Keratinocyte (primary cell): Measurements from ENCODE around the gene FGGY. TPM values are rescaled to one million over a fixed set of nuclear protein-coding genes. Genes with fewer than 3 reads are reported as not detected.
A peak's percentile ranks its signal among the peaks of the same experiment; 100 is the strongest.

Source experiments
- DNase-seq: peaks from one replicate; pipeline ENCODE4 v3.0.0-alpha.2; 2011; ENCODE audit warnings: low read depth, missing footprints, low spot score
- FAIRE-seq: peaks from 2 replicates; lab custom pipeline; 2011; peaks lifted over from hg19 to GRCh38; lab: Jason Lieb, UNC
- H2AFZ ChIP-seq: 2 replicates; pipeline ENCODE4 v1.6.0; 2012; ENCODE audit warnings: low read length, control low read depth, inconsistent platforms; ENCODE audit not compliant: control insufficient read depth
- H3K27ac ChIP-seq: 2 replicates; pipeline ENCODE4 v1.5.1; 2011; ENCODE audit warnings: low read length; ENCODE audit not compliant: control insufficient read depth, insufficient read depth
- H3K27me3 ChIP-seq: 3 replicates; pipeline ENCODE4 v1.6.0; 2011; ENCODE audit warnings: low read length; ENCODE audit not compliant: control insufficient read depth, insufficient read depth; ENCODE audit errors: extremely low read depth
- H3K36me3 ChIP-seq, 2 experiments: 2 replicates in 1 of 2; 3 replicates in 1 of 2; pipeline ENCODE4 v1.5.1; 2011; ENCODE audit warnings: low read length in 2 of 2, mild to moderate bottlenecking in 1 of 2; ENCODE audit not compliant: control insufficient read depth in 2 of 2, insufficient read depth in 2 of 2; ENCODE audit errors: extremely low read depth in 1 of 2
- H3K4me1 ChIP-seq: 3 replicates; pipeline ENCODE4 v1.5.1; 2011; ENCODE audit warnings: low read length; ENCODE audit not compliant: control insufficient read depth, insufficient read depth; ENCODE audit errors: extremely low read depth
- H3K4me2 ChIP-seq: 3 replicates; pipeline ENCODE4 v1.6.0; 2011; ENCODE audit warnings: low read depth, low read length; ENCODE audit not compliant: control insufficient read depth, insufficient read depth; ENCODE audit errors: extremely low read depth
- H3K4me3 ChIP-seq, 3 experiments: fragments of 200-600 bp in 1 of 3; sonication (generic) in 1 of 3; 2 replicates in 2 of 3; 3 replicates in 1 of 3; pipeline ENCODE4 v1.5.1; 2011 to 2016; ENCODE audit warnings: low read length in 3 of 3, mild to moderate bottlenecking in 3 of 3, control low read depth in 2 of 3, inconsistent platforms in 1 of 3, low read depth in 1 of 3, mixed read lengths in 1 of 3, mixed run types in 1 of 3, moderate library complexity in 1 of 3; ENCODE audit not compliant: control insufficient read depth in 2 of 3, insufficient read depth in 2 of 3; ENCODE audit errors: extremely low read depth in 1 of 3
- H3K79me2 ChIP-seq: 2 replicates; pipeline ENCODE4 v1.6.0; 2012; ENCODE audit warnings: low read length; ENCODE audit not compliant: control insufficient read depth, insufficient read depth
- H3K9ac ChIP-seq: 3 replicates; pipeline ENCODE4 v1.6.0; 2011; ENCODE audit warnings: low read length; ENCODE audit not compliant: control insufficient read depth, insufficient read depth; ENCODE audit errors: extremely low read depth
- H3K9me1 ChIP-seq: 3 replicates; pipeline ENCODE4 v1.6.0; 2011; ENCODE audit warnings: low read length; ENCODE audit not compliant: control insufficient read depth, insufficient read depth; ENCODE audit errors: extremely low read depth
- H3K9me3 ChIP-seq: 2 replicates; pipeline ENCODE4 v1.5.1; 2012; ENCODE audit warnings: low read depth, low read length; ENCODE audit not compliant: control insufficient read depth
- H4K20me1 ChIP-seq: 3 replicates; pipeline ENCODE4 v1.6.0; 2011; ENCODE audit warnings: low read length; ENCODE audit not compliant: control insufficient read depth, insufficient read depth; ENCODE audit errors: extremely low read depth
- CTCF ChIP-seq, 3 experiments: IDR thresholded peaks in 1 of 3; conservative IDR thresholded peaks in 1 of 3; optimal IDR thresholded peaks in 1 of 3; 2 replicates in 2 of 3; 3 replicates in 1 of 3; pipeline versions ENCODE3 to v1.5.1; 2011; ENCODE audit warnings: low read length in 3 of 3, mild to moderate bottlenecking in 3 of 3, moderate library complexity in 2 of 3, control low read depth in 1 of 3, inconsistent platforms in 1 of 3; ENCODE audit not compliant: insufficient read depth in 2 of 3; ENCODE audit errors: extremely low read depth in 1 of 3
- EZH2 ChIP-seq: IDR thresholded peaks from one replicate; pipeline ENCODE4 v1.6.1; 2012; ENCODE audit warnings: inconsistent platforms, mild to moderate bottlenecking, low read length, moderate library complexity
- dilution Hi-C: fragments of 300-500 bp; cut with MboI; formaldehyde crosslinking; loops from one replicate; pipeline ENCODE4 v1.7.0; 2020; ENCODE audit warnings: low sequenced_read_pairs; ENCODE audit not compliant: extremely low pct_ligation_motif_present
- polyA plus RNA-seq, 5 experiments: library from polyadenylated mRNA; depleted of rRNA in 3 of 5; stranded (reverse) in 3 of 5; stranded (forward) in 1 of 5; unstranded in 1 of 5; fragments of >200 nt; gene quantifications; 1 replicate in 1 of 5; 2 replicates in 3 of 5; 3 replicates in 1 of 5; pipeline versions ENCODE4 v1.2.1 to v1.2.3, GENCODE V29; 2011 to 2012; ENCODE audit warnings: missing spikeins in 2 of 5, low read depth in 1 of 5, low replicate concordance in 1 of 5

Gene FGGY
- polyA plus RNA-seq, 1 donor (not counting 4 experiments of a cell fraction or from before 2014, with no cell fraction given) = 16.6 TPM

- Histone ChIP-seq H3K9ac (peak overlapping the region; percentile 69), H3K27me3 (no peaks in the 10 kb centered on the region), H4K20me1 (no peaks in the 10 kb centered on the region), H2AFZ (peak overlapping the region; percentile 63), H3K27ac (peak overlapping the region; percentile 92), H3K4me2 (peak overlapping the region; percentile 64), H3K9me3 (no peaks in the 10 kb centered on the region), H3K4me1 (peaks cover 23% of the 10 kb centered on the region), H3K9me1 (no peaks in the 10 kb centered on the region), H3K79me2 (no peaks in the 10 kb centered on the region), H3K4me3 (peak overlapping the region in 1 of 3 experiments; percentile 39), H3K36me3 (no peaks in the 10 kb centered on the region)
- FAIRE-seq (peak; percentile 99), DNase-seq (peak; percentile 97)
- dilution Hi-C loops = no loop called here
- TF ChIP-seq CTCF (optimal IDR thresholded peaks at IDR 0.05 in 1 of 3, IDR thresholded peaks at IDR 0.05 in 1 of 3, conservative IDR thresholded peaks at IDR 0.05 in 1 of 3; ENCODE audit: extremely low read depth in 1 of 3, insufficient read depth in 2 of 3, low read length in 3 of 3) (no peak), EZH2 (no peak)
Measured at GRCh38 chr1:59596432-59596831, 299.5 kb downstream of the FGGY start.

GRCh38 chr1:59596956-59597355, 300.1 kb downstream of the FGGY start:
- H3K4me2 ChIP-seq = peak overlapping the region; percentile 64
- no peaks in the 10 kb centered on the region for H3K27me3 ChIP-seq
- peak overlapping the region; percentile 92 for H3K27ac ChIP-seq
- H3K79me2 ChIP-seq = no peaks in the 10 kb centered on the region
- DNase-seq (no peak), FAIRE-seq (no peak)
- no peaks in the 10 kb centered on the region for H3K36me3 ChIP-seq
- no peaks in the 10 kb centered on the region for H3K9me3 ChIP-seq
- H3K9ac ChIP-seq = peak overlapping the region; percentile 69
- H3K4me3 ChIP-seq = peak overlapping the region in 1 of 3 experiments; percentile 39
- TF ChIP-seq EZH2 (no peak), CTCF (optimal IDR thresholded peaks at IDR 0.05 in 1 of 3, IDR thresholded peaks at IDR 0.05 in 1 of 3, conservative IDR thresholded peaks at IDR 0.05 in 1 of 3; ENCODE audit: extremely low read depth in 1 of 3, insufficient read depth in 2 of 3, low read length in 3 of 3) (no peak)
- peaks cover 23% of the 10 kb centered on the region for H3K4me1 ChIP-seq
- H3K9me1 ChIP-seq = no peaks in the 10 kb centered on the region
- peak overlapping the region; percentile 63 for H2AFZ ChIP-seq
- dilution Hi-C loops = no loop called here
- H4K20me1 ChIP-seq = no peaks in the 10 kb centered on the region
